ENCODE data around the gene NEK4.

Gene NEK4

GRCh38 chr3:52679199-52679538 lies 91.6 kb downstream of the NEK4 start:
- no peak for TF ChIP-seq TEAD4 (IDR thresholded peaks at IDR 0.05)
- no peak for TF ChIP-seq MAX (IDR thresholded peaks at IDR 0.05)
- TF ChIP-seq ZBTB7A (IDR thresholded peaks at IDR 0.05; ENCODE audit: low read depth): no peak
- no peak for TF ChIP-seq USF1 (IDR thresholded peaks at IDR 0.05)
- TF ChIP-seq REST (IDR thresholded peaks at IDR 0.05; ENCODE audit: low read depth): no peak
- no peak for TF ChIP-seq TCF12 (IDR thresholded peaks at IDR 0.05; ENCODE audit: low read depth)
- no peak for TF ChIP-seq EP300 (IDR thresholded peaks at IDR 0.05; ENCODE audit: borderline replicate concordance)
- no peak for TF ChIP-seq CEBPB (IDR thresholded peaks at IDR 0.05)
- TF ChIP-seq TAF1 (IDR thresholded peaks at IDR 0.05; ENCODE audit: low read depth): no peak
- no peak for TF ChIP-seq NFIC (IDR thresholded peaks at IDR 0.05)
- TF ChIP-seq EGR1 (IDR thresholded peaks at IDR 0.05): no peak
- TF ChIP-seq FOXM1 (IDR thresholded peaks at IDR 0.05; ENCODE audit: borderline replicate concordance, low read depth): no peak
- no peak for TF ChIP-seq YY1 (IDR thresholded peaks at IDR 0.05; ENCODE audit: low read depth)
- TF ChIP-seq RAD21 (IDR thresholded peaks at IDR 0.05; ENCODE audit: low read depth): no peak
- no peak for TF ChIP-seq CREB1 (IDR thresholded peaks at IDR 0.05; ENCODE audit: low read depth)

DNA sequence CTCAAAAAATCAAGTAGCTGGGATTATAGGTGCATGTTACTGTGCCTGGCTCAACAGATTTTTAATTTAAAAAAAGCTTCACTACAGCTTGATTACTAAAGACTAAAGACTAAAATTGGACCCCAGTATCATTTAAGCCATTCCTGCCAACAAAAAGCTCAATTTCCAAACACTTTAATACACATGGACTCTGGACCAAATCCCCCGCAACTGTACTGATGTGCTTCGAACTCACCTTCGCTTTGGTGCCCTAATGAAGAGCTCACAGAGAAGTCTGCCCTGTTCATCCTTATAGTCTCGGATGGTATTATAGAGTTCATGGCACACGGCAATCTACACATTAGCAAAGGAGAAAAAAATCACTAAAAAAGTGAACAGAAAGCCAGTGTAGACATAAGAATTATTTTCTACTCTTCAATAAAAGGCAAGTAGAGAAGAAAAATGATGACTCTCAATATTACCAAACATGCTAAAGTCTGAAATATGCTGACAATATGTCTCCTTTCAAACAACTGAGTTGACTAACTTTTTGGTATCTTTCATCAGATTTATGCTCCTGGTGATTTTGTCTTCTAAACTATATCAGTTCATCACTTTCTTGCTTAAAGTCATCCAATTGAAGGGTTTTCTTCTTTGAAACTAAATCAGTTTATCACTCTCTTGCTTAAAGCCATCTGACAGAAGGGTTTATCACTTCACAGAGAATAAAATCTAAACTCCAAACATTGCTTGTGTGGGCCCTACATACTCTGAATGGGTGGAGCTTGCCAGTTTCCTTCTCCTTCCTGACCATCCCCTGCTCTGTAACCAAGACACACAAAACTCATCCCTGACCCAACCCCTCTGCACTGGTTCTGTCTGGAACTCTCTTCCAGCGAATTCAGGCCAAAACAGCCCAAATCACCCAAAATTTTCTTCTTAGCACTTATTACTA lies 92.2 kb downstream of the NEK4 start:
- TF ChIP-seq MAX (IDR thresholded peaks at IDR 0.05) (no peak), YY1 (IDR thresholded peaks at IDR 0.05; ENCODE audit: low read depth) (no peak), CEBPB (IDR thresholded peaks at IDR 0.05) (no peak), TCF12 (IDR thresholded peaks at IDR 0.05; ENCODE audit: low read depth) (no peak), USF1 (IDR thresholded peaks at IDR 0.05) (no peak), NFIC (IDR thresholded peaks at IDR 0.05) (no peak)

DNA sequence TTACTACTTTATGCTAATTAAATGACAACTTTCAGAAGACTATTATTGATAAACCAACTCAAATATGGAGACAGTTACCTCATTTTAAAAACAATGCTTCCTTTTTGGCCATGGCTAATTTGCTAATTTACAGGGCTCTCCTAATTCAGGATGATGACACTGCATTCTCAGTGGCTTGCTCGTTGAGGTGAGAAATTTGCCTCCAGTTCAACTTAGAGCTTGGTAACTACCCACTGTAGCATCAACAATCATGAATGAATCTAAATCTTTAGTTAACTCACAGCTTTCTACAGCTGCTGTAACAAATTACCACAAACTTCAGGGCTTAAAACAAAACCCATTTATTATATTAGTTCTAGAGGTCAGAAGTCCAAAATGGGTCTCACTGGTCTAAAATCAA lies 99.1 kb downstream of the NEK4 start:
- TF ChIP-seq MAX (IDR thresholded peaks at IDR 0.05): no peak
- no peak for TF ChIP-seq CEBPB (IDR thresholded peaks at IDR 0.05)
- no peak for TF ChIP-seq FOXM1 (IDR thresholded peaks at IDR 0.05; ENCODE audit: borderline replicate concordance, low read depth)
- TF ChIP-seq CREB1 (IDR thresholded peaks at IDR 0.05; ENCODE audit: low read depth): no peak
- no peak for TF ChIP-seq EGR1 (IDR thresholded peaks at IDR 0.05)
- no peak for TF ChIP-seq NFIC (IDR thresholded peaks at IDR 0.05)
- no peak for TF ChIP-seq TCF12 (IDR thresholded peaks at IDR 0.05; ENCODE audit: low read depth)
- no peak for TF ChIP-seq TAF1 (IDR thresholded peaks at IDR 0.05; ENCODE audit: low read depth)
- no peak for TF ChIP-seq TEAD4 (IDR thresholded peaks at IDR 0.05)
- no peak for TF ChIP-seq RAD21 (IDR thresholded peaks at IDR 0.05; ENCODE audit: low read depth)
- TF ChIP-seq EP300 (IDR thresholded peaks at IDR 0.05; ENCODE audit: borderline replicate concordance): no peak
- no peak for TF ChIP-seq REST (IDR thresholded peaks at IDR 0.05; ENCODE audit: low read depth)
- no peak for TF ChIP-seq USF1 (IDR thresholded peaks at IDR 0.05)
- TF ChIP-seq YY1 (IDR thresholded peaks at IDR 0.05; ENCODE audit: low read depth): no peak
- no peak for TF ChIP-seq ZBTB7A (IDR thresholded peaks at IDR 0.05; ENCODE audit: low read depth)

DNA sequence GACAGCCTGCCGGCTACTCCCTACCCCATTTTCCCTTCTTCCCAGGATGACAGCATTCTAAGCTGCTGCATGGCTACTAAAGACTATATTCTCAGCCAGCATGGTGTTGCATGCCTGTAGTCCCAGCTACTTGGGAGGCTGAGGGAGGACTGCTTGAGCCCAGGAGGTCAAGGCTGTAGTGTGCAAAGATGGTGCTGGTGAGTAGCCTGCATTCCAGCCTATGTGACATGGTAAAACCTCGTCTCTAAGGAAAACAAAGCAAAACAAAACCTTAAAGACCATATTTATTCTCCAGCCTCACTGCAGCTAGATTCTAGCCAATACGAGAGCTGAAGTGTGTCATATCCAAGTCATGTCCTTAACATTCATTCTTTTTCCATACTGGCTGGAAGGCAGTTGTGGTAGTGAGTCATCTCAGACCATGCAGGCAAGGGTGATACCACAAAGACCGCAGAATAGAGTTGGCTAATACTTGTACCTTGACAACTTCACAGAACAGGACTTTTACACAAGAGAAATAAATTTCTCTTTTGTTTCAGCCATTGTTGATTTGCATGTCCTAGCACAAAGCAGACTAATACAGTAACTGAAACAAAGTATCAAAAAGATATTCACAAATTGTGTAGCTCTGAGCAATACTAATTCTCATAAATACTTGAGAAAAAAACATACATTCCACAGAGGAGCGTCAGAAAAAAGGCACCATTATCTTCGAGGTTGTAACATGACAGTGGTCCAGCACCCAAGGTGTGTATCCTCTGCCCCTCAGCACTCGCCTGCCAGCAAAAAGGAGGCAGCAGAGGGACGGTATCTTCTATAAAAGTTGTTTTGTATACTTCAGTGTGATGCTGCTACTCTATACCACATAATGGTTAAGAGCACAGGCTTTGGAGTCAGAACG lies 99.9 kb downstream of the NEK4 start:
- TF ChIP-seq MAX (IDR thresholded peaks at IDR 0.05) (no peak), TEAD4 (IDR thresholded peaks at IDR 0.05) (no peak), FOXM1 (IDR thresholded peaks at IDR 0.05; ENCODE audit: borderline replicate concordance, low read depth) (no peak), USF1 (IDR thresholded peaks at IDR 0.05) (no peak), CEBPB (IDR thresholded peaks at IDR 0.05) (no peak), EGR1 (IDR thresholded peaks at IDR 0.05) (no peak), EP300 (IDR thresholded peaks at IDR 0.05; ENCODE audit: borderline replicate concordance) (no peak), REST (IDR thresholded peaks at IDR 0.05; ENCODE audit: low read depth) (no peak)

Measured in Ishikawa (cell line).